Measurements from ENCODE around the gene MIF. TPM values are rescaled to one million over a fixed set of nuclear protein-coding genes. Genes with fewer than 3 reads are reported as not detected.

Gene MIF
- total RNA-seq: 100 to 1,000 TPM; 716 to 730 TPM

DNA sequence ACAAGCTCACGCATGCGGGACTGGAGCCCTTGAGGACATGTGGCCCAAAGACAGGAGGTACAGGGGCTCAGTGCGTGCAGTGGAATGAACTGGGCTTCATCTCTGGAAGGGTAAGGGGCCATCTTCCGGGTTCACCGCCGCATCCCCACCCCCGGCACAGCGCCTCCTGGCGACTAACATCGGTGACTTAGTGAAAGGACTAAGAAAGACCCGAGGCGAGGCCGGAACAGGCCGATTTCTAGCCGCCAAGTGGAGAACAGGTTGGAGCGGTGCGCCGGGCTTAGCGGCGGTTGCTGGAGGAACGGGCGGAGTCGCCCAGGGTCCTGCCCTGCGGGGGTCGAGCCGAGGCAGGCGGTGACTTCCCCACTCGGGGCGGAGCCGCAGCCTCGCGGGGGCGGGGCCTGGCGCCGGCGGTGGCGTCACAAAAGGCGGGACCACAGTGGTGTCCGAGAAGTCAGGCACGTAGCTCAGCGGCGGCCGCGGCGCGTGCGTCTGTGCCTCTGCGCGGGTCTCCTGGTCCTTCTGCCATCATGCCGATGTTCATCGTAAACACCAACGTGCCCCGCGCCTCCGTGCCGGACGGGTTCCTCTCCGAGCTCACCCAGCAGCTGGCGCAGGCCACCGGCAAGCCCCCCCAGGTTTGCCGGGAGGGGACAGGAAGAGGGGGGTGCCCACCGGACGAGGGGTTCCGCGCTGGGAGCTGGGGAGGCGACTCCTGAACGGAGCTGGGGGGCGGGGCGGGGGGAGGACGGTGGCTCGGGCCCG lies at the start of gene MIF:
TSS of gene MIF (plus strand) at position 439 of the 765 bp plus-strand sequence. CDS start at position 531, 92 bp downstream.
- H3K9me3 Mint-ChIP-seq: no peaks in the 10 kb centered on the region
- ChIA-PET POLR2A (interaction anchor here (0.5 to 1.6 kb wide), 7 partner anchors 9 to 261 kb away, joined by 4 to 8 read pairs (median 4); partner anchors contain the start of gene SLC2A11), CTCF (interaction anchor here (0.6 to 2.9 kb wide), 32 partner anchors 10 to 319 kb away, joined by 3 to 24 read pairs (median 4); partner anchors contain the start of genes CABIN1, DRICH1, SLC2A11 and ZNF70)
- DNase-seq: peak; percentile 95
- peak within 1 kb of the TSS; percentile 98 for H3K27ac Mint-ChIP-seq
- peaks cover 34% of the 10 kb centered on the region for H3K4me1 Mint-ChIP-seq
- no peaks in the 10 kb centered on the region for H3K27me3 Mint-ChIP-seq
- H3K36me3 Mint-ChIP-seq (ENCODE audit: low read depth): peaks cover 23% of the 10 kb centered on the region
- H3K4me3 Mint-ChIP-seq: peak within 1 kb of the TSS; percentile 95

GRCh38 chr22:23844739-23845202 lies 49.4 kb upstream of the MIF start:
- H3K27me3 Mint-ChIP-seq: no peaks in the 10 kb centered on the region
- H3K4me1 Mint-ChIP-seq: peaks cover 6% of the 10 kb centered on the region
- H3K9me3 Mint-ChIP-seq: no peaks in the 10 kb centered on the region
- DNase-seq: no peak
- H3K36me3 Mint-ChIP-seq (ENCODE audit: low read depth): no peaks in the 10 kb centered on the region
- no peak overlapping the region for H3K27ac Mint-ChIP-seq
- no peak overlapping the region for H3K4me3 Mint-ChIP-seq
- CTCF ChIA-PET: interaction anchor here (0.6 to 2.5 kb wide), 4 partner anchors 13 to 49 kb away, joined by 3 to 5 read pairs (median 3); partner anchors contain the start of genes MIF and SLC2A11
- POLR2A ChIA-PET: no interaction called here

DNA sequence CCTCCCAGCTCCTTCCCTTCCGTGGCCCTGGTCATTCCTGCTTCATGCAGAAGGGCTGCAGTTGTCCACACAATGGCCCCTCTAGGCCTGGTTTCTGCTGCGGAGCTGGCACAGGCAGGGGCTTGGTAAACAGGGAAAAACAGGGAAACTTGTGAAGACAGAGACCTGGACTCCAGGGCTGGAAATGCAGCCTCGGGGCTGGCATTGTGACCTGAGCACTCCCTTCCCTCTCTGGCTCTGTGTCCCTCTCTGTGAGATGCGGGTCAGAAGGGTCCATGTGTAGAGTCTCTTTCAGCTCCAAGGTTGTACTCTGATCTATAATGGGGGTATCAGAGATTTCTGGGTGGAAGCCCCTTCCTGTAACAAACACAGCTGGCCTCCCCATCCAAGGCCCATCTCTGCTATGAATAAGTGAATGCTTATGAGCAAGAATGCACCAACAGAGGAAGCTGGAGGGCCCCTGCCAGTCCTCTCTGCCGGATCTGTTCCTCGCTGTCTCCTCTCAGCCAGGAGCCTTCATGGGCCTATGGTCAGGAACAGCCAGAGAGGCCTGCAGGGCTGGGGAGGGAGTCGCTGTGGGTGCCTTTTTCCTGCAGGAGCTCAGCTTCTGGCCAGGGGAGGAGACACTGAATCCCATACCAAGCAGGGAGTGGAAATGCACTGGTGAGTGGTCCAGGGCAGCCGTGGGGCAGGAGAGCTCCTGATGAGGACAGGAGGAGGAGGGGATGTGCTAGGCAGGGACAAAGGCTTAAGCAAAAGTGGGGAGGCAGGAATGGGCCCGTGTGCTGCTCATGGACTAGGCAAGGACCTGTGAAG lies 48.7 kb upstream of the MIF start:
- no peak overlapping the region for H3K27ac Mint-ChIP-seq
- no peak for DNase-seq
- H3K36me3 Mint-ChIP-seq (ENCODE audit: low read depth): no peaks in the 10 kb centered on the region
- H3K4me1 Mint-ChIP-seq: peaks cover 6% of the 10 kb centered on the region
- peaks cover 6% of the 10 kb centered on the region for H3K27me3 Mint-ChIP-seq
- H3K9me3 Mint-ChIP-seq: no peaks in the 10 kb centered on the region
- H3K4me3 Mint-ChIP-seq: no peak overlapping the region
- POLR2A ChIA-PET: no interaction called here
- CTCF ChIA-PET: interaction anchor here (0.9 to 2.5 kb wide), 5 partner anchors 9 to 48 kb away, joined by 3 to 7 read pairs (median 4); partner anchors contain the start of genes MIF and SLC2A11

DNA sequence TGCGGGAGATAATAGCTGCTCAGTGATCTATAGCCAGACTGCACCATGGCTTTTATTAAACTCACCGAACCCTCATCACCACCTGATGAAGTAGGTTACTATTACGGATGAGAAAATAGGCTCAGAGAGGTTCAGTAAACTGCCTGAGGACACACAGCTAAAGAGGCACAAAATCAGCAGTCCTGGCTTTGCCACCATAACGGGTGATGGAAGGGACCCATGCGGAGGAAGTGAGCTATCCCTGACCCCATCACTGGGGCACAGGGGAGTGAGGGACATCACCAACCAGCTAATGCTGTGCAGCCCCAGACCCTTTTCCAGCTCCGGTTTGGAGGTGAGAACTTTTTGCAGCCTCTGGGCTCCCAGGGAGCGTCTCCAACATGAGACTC lies 48.1 kb upstream of the MIF start:
- H3K4me3 Mint-ChIP-seq: no peak overlapping the region
- H3K27me3 Mint-ChIP-seq: peaks cover 11% of the 10 kb centered on the region
- H3K9me3 Mint-ChIP-seq: no peaks in the 10 kb centered on the region
- no peak for DNase-seq
- H3K36me3 Mint-ChIP-seq (ENCODE audit: low read depth): no peaks in the 10 kb centered on the region
- ChIA-PET CTCF (interaction anchor here (1.2 to 1.4 kb wide), 3 partner anchors 9 to 12 kb away, joined by 3 to 7 read pairs (median 4); partner anchors contain the start of gene SLC2A11), POLR2A (no interaction called here)
- H3K27ac Mint-ChIP-seq: no peak overlapping the region
- H3K4me1 Mint-ChIP-seq: peaks cover 6% of the 10 kb centered on the region

GRCh38 chr22:23847310-23847920 lies 46.8 kb upstream of the MIF start:
- POLR2A ChIA-PET: no interaction called here
- no peaks in the 10 kb centered on the region for H3K9me3 Mint-ChIP-seq
- no peak for DNase-seq
- H3K27ac Mint-ChIP-seq: no peak overlapping the region
- H3K27me3 Mint-ChIP-seq: peaks cover 14% of the 10 kb centered on the region
- H3K36me3 Mint-ChIP-seq (ENCODE audit: low read depth): no peaks in the 10 kb centered on the region
- H3K4me1 Mint-ChIP-seq: peaks cover 6% of the 10 kb centered on the region
- CTCF ChIA-PET: interaction anchor here (2.4 to 3.0 kb wide), 4 partner anchors 11 to 72 kb away, joined by 10 to 28 read pairs (median 11); partner anchors contain the start of genes MIF and SLC2A11
- H3K4me3 Mint-ChIP-seq: no peak overlapping the region

GRCh38 chr22:23847991-23848864 lies 46.0 kb upstream of the MIF start:
- Mint-ChIP-seq H3K4me3 (no peak overlapping the region), H3K27ac (no peak overlapping the region), H3K4me1 (peaks cover 6% of the 10 kb centered on the region), H3K9me3 (no peaks in the 10 kb centered on the region), H3K36me3 (ENCODE audit: low read depth) (no peaks in the 10 kb centered on the region), H3K27me3 (peaks cover 16% of the 10 kb centered on the region)
- ChIA-PET POLR2A (no interaction called here), CTCF (interaction anchor here (0.7 to 3.0 kb wide), 6 partner anchors 10 to 152 kb away, joined by 4 to 28 read pairs (median 10); partner anchors contain the start of genes MIF and SLC2A11)
- no peak for DNase-seq

DNA sequence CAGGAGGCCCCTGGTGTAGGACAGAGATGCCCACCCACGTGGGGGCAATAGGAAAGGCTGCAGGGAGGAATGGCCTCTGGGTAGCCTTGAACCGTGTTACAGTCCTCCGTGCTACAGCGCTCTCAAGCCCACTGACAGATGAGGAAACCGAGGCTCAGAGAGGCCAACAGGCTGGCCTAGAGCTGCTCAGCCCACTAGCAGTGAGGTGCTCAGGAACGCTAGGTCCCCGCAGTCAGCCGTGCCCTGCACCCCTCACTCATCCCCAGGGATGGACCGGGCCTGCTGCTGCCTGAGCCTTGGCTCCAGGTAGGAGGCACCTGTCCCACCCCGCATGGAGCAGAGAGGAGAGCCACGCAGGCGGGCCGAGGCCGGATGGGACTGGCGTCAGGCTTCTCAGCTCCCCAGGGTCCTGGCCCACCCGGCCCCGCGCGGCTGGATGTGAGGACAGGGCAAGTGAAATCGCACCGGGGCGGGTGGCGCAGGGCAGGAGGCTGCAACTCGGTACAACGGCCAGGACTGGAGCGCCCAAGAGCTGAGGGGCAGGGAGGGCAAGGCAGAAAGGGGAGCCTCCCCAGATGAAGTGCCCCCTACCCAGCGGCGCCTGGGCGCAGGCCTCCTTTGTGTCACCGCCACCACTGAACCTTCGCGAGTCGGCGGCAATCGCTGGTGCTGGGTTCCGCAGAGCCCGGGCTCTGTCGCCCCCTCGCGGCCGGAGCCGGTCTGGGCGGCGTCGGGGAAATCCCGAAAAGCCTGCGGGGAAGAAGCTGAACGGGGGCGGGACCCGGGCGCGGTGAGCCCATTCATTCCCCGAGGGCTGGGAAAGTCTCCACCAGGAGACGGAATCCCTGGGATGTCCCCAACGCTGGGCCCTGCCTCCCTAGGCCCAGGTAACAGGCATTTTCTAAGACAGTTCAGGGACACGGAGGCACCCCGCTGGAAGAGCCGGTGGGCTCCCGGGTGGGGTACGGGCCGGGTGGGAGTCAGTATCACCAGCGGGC lies 44.9 kb upstream of the MIF start:
- Mint-ChIP-seq H3K9me3 (no peaks in the 10 kb centered on the region), H3K36me3 (ENCODE audit: low read depth) (no peaks in the 10 kb centered on the region), H3K4me3 (no peak overlapping the region), H3K4me1 (peaks cover 6% of the 10 kb centered on the region), H3K27ac (no peak overlapping the region), H3K27me3 (peaks cover 16% of the 10 kb centered on the region)
- POLR2A ChIA-PET: no interaction called here
- DNase-seq: peak; percentile 85
- CTCF ChIA-PET: interaction anchor here (0.6 to 3.0 kb wide), 20 partner anchors 9 to 227 kb away, joined by 3 to 28 read pairs (median 4); partner anchors contain the start of genes CHCHD10, DERL3, MIF and SLC2A11

DNA sequence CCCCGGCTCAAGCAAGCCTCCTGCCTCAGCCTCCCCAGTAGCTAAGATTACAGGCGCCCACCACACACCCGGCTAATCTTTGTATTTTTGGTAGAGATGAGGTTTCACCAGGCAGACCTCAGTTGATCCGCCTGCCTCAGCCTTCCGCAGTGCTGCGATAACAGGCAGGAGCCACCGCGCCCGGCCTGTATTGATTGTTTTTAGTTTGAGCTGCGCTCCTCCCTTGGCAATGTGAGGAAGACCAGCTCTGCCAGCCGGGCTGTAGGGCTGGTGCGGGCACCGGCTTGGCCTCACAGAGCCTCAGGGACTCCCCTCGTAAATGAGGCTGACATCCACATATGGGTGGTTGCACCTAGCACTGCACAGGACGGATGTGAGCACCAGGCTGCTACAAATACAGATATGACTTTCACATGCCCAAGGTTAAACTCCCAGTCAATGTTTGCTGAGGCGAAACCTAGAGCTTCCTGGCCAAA lies 44.0 kb upstream of the MIF start:
- no peaks in the 10 kb centered on the region for H3K9me3 Mint-ChIP-seq
- H3K36me3 Mint-ChIP-seq (ENCODE audit: low read depth): no peaks in the 10 kb centered on the region
- peaks cover 16% of the 10 kb centered on the region for H3K27me3 Mint-ChIP-seq
- no peak overlapping the region for H3K4me3 Mint-ChIP-seq
- DNase-seq: no peak
- POLR2A ChIA-PET: no interaction called here
- CTCF ChIA-PET: interaction anchor here (0.6 to 3.0 kb wide), 20 partner anchors 8 to 228 kb away, joined by 3 to 28 read pairs (median 4); partner anchors contain the start of genes CHCHD10, DERL3, MIF and SLC2A11
- peaks cover 6% of the 10 kb centered on the region for H3K4me1 Mint-ChIP-seq
- H3K27ac Mint-ChIP-seq: no peak overlapping the region

- H3K27me3 Mint-ChIP-seq: peaks cover 6% of the 10 kb centered on the region
- DNase-seq: no peak
- ChIA-PET CTCF (interaction anchor here (0.7 to 3.0 kb wide), 14 partner anchors 8 to 297 kb away, joined by 3 to 28 read pairs (median 5); partner anchors contain the start of gene MIF), POLR2A (interaction anchor here (1.0 kb wide), 2 partner anchors 37 to 57 kb away, joined by 5 to 8 read pairs; partner anchors contain the start of gene MIF)
- H3K4me1 Mint-ChIP-seq: peaks cover 24% of the 10 kb centered on the region
- H3K36me3 Mint-ChIP-seq (ENCODE audit: low read depth): no peaks in the 10 kb centered on the region
- no peaks in the 10 kb centered on the region for H3K9me3 Mint-ChIP-seq
- peak overlapping the region; percentile 93 for H3K27ac Mint-ChIP-seq
- peak overlapping the region; percentile 91 for H3K4me3 Mint-ChIP-seq
Observed at GRCh38 chr22:23856721-23857605, 37.2 kb upstream of the MIF start.

Data from activated CD4-positive, alpha-beta T cell treated with anti-CD3 and anti-CD28 coated beads, Interleukin-2, amount 10 ng/mL, durations not matched to agents 7 days and 5 days (primary cell).